ENCODE measurements around the gene TBC1D9B.
A peak's percentile ranks its signal among the peaks of the same experiment; 100 is the strongest.

Gene TBC1D9B

GRCh38 chr5:179820483-179821297, 87.0 kb downstream of the TBC1D9B start, which contains the start of gene SQSTM1:
TSS of gene SQSTM1 (plus strand) at chr5:179820905. CDS start at chr5:179820937, 32 bp downstream.
- no peak for DNase-seq (ENCODE audit: low read depth)

GRCh38 chr5:179820127-179820482, 87.6 kb downstream of the TBC1D9B start:
- DNase-seq (ENCODE audit: low read depth): no peak

GRCh38 chr5:179819296-179820126, 88.2 kb downstream of the TBC1D9B start:
- no peak for DNase-seq (ENCODE audit: low read depth)

- DNase-seq (ENCODE audit: low read depth): peak; percentile 68
Observed at GRCh38 chr5:179818746-179819295, 88.9 kb downstream of the TBC1D9B start.

GRCh38 chr5:179817890-179818745, 89.6 kb downstream of the TBC1D9B start:
- no peak for DNase-seq (ENCODE audit: low read depth)

GRCh38 chr5:179817470-179817840, 90.2 kb downstream of the TBC1D9B start:
- DNase-seq (ENCODE audit: low read depth): no peak

- no peak for DNase-seq (ENCODE audit: low read depth)
Observed at GRCh38 chr5:179816796-179817469, 90.8 kb downstream of the TBC1D9B start.

- no peak for DNase-seq (ENCODE audit: low read depth)
Observed at GRCh38 chr5:179816401-179816795, 91.3 kb downstream of the TBC1D9B start.

GRCh38 chr5:179815491-179816249, 92.0 kb downstream of the TBC1D9B start:
- no peak for DNase-seq (ENCODE audit: low read depth)

- DNase-seq (ENCODE audit: low read depth): no peak
Observed at GRCh38 chr5:179814090-179814489, 93.6 kb downstream of the TBC1D9B start.

GRCh38 chr5:179812997-179813607, 94.6 kb downstream of the TBC1D9B start:
- DNase-seq (ENCODE audit: low read depth): no peak

GRCh38 chr5:179812135-179812825, 95.4 kb downstream of the TBC1D9B start:
- DNase-seq (ENCODE audit: low read depth): no peak
